Esophagus squamous epithelium (tissue), 5 donors: ENCODE results near the gene LMOD3. TPM values are rescaled to one million over a fixed set of nuclear protein-coding genes. Genes with fewer than 3 reads are reported as not detected.

Source experiments
- DNase-seq: peaks from one replicate; lab custom pipeline; 2025; lab: John Stamatoyannopoulos, UW
- H3K27ac ChIP-seq, 4 donors: fragments of 200-600 bp; sonication (generic); one replicate each; pipeline ENCODE4 v1.5.1; 2016 to 2019; ENCODE audit warnings: mild to moderate bottlenecking in 1 of 4
- H3K27me3 ChIP-seq, 4 donors: fragments of 200-600 bp; sonication (generic); 1 replicate in 3 of 4; 2 replicates in 1 of 4; pipeline versions ENCODE4 v1.5.1 to v1.6.0; 2017 to 2021; ENCODE audit warnings: antibody characterized with exemption in 1 of 4
- H3K36me3 ChIP-seq, 3 donors: fragments of 200-600 bp; sonication (generic); one replicate each; pipeline ENCODE4 v1.5.1; 2016 to 2019
- H3K4me1 ChIP-seq, 3 donors: fragments of 200-600 bp; sonication (generic); one replicate each; pipeline ENCODE4 v1.5.1; 2017 to 2019
- H3K4me3 ChIP-seq, 4 donors: fragments of 200-600 bp; sonication (generic); 1 replicate in 3 of 4; 2 replicates in 1 of 4; pipeline ENCODE4 v1.5.1; 2016 to 2019; ENCODE audit warnings: mild to moderate bottlenecking in 2 of 4, moderate library complexity in 1 of 4
- H3K9me3 ChIP-seq, 3 donors: fragments of 200-600 bp; sonication (generic); one replicate each; pipeline ENCODE4 v1.5.1; 2016 to 2019
- POLR2A ChIP-seq, 4 donors: fragments of 450-650 bp; IDR thresholded peaks; one replicate each; pipeline ENCODE4 v1.6.1; 2017; ENCODE audit warnings: antibody characterized with exemption in 4 of 4, mild to moderate bottlenecking in 4 of 4, moderate library complexity in 3 of 4
- WGBS, 2 donors: methylation state at CpG; one replicate each; pipeline ENCODE4 v1.1.5; 2018; 5-methylcytosine and 5-hydroxymethylcytosine counted together
- intact Hi-C: fragments of 100-400 bp; cut with DNase I; formaldehyde crosslinking; loops from one replicate; pipeline ENCODE4 v1.15.0; 2022
- total RNA-seq, 4 donors: library from RNA; depleted of rRNA; stranded (reverse); fragments of >200 nt; gene quantifications; one replicate each; pipeline ENCODE4 v1.1.0, GENCODE V29; 2016
- TF ChIP-seq, protein P1 (sequence below), 6 experiments: fragments of 450-650 bp in 4 of 6; fragments of 200-600 bp in 2 of 6; sonication (generic) in 2 of 6; IDR thresholded peaks; one replicate each; pipeline ENCODE4 v1.5.1; 2016 to 2019; ENCODE audit warnings: antibody characterized with exemption in 6 of 6, mild to moderate bottlenecking in 4 of 6, moderate library complexity in 4 of 6
- donor health status: DM: yes; HTN: yes; CAD: no.

LMOD3 gene
- total RNA-seq, 4 donors from 2014 or later = under 0.01 TPM; not detected in 3

DNA sequence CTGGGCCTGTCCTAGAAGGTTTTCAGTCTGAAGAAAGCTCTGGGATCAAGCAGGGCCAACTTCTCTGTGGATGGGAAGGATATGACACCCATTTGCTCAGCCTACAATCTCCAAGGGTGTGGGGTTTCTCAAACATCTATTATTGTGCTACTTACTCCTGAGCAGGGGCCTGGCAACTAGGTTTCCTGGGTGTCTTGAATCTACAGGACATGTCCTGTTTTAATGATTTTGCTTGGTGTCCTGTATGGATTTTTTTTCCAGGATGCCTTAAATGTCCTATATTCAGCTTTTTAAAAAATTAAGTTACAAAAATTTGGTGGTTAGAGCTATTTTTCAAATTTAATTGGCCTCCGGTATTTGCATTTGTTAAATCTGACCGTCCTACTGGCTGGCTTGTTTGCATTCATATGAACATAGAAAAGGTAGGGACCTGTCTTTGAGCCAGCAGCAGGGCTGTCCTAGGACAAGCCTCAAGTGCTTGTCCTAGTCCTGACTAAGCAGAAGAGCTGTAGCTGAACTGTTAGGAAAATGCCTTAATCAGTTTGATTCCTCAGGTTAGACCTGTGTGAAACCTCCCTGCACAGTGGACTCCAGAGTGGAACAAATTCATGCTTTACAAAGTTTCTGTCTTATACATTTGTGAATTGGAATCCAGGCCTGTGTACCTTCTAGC lies 40.0 kb upstream of the LMOD3 start:
- no peak for DNase-seq
- Histone ChIP-seq H3K27ac (no peak overlapping the region), H3K4me1 (peaks cover 0 to 3% (median 0%) of the 10 kb centered on the region in 3 donors), H3K27me3 (no peaks in the 10 kb centered on the region), H3K9me3 (no peaks in the 10 kb centered on the region), H3K4me3 (no peak overlapping the region), H3K36me3 (no peaks in the 10 kb centered on the region)
- 76 to 87% methylated on average over 2 of the region's 2 CpGs for WGBS, 2 donors
- intact Hi-C loops = loop anchor here (5.0 to 10.0 kb wide), 2 partner anchors 145 to 502 kb away; no protein-coding TSS in a partner anchor
- TF ChIP-seq, protein P1, sequence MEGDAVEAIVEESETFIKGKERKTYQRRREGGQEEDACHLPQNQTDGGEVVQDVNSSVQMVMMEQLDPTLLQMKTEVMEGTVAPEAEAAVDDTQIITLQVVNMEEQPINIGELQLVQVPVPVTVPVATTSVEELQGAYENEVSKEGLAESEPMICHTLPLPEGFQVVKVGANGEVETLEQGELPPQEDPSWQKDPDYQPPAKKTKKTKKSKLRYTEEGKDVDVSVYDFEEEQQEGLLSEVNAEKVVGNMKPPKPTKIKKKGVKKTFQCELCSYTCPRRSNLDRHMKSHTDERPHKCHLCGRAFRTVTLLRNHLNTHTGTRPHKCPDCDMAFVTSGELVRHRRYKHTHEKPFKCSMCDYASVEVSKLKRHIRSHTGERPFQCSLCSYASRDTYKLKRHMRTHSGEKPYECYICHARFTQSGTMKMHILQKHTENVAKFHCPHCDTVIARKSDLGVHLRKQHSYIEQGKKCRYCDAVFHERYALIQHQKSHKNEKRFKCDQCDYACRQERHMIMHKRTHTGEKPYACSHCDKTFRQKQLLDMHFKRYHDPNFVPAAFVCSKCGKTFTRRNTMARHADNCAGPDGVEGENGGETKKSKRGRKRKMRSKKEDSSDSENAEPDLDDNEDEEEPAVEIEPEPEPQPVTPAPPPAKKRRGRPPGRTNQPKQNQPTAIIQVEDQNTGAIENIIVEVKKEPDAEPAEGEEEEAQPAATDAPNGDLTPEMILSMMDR (IDR thresholded peaks at IDR 0.05) = no peak
- TF ChIP-seq POLR2A (IDR thresholded peaks at IDR 0.05) = no peak

DNA sequence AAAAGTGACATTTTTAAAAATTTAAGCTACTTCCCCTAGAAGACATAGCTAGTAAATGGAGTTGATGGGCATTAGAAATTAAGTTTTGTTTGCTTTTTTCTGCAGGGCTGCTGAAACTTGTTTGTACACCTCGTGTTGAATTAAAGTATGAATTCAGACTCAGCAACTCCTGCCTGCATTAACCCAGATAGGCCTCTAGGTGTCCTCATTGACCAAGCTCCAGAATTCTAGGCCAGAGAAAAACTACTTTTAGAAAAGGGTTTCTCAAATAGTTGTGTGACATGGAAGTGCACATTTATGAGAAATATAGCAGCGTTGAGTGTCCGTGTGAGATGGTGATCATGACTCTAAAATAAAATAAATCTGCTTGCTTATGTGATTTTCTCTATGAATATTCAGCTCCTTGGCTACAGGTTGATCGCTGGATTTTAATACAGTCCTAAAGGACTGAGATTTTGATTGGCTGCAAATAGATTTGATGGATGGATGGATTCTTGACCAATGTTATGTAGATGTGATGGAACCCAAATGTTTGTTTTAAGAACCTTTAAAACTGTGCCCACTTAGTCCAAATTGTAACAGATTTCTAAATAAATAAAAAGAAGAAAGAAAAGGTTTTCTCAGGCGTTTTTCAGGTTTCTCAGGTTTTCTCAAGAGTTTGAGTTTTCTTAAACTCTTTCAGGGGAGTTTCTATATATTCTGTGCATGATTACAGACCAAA lies 39.4 kb upstream of the LMOD3 start:
- intact Hi-C loops = loop anchor here (5.0 to 10.0 kb wide), 2 partner anchors 146 to 503 kb away; no protein-coding TSS in a partner anchor
- no peak overlapping the region for H3K27ac ChIP-seq
- H3K27me3 ChIP-seq = no peaks in the 10 kb centered on the region
- no peaks in the 10 kb centered on the region for H3K4me1 ChIP-seq
- H3K36me3 ChIP-seq = no peaks in the 10 kb centered on the region
- WGBS, 2 donors = 34 to 37% methylated on average over 5 of the region's 5 CpGs
- no peak for DNase-seq
- no peak overlapping the region for H3K4me3 ChIP-seq
- H3K9me3 ChIP-seq = no peaks in the 10 kb centered on the region
- TF ChIP-seq, protein P1 (IDR thresholded peaks at IDR 0.05) = peak; percentile 87 to 98 (median 94)
- no peak for TF ChIP-seq POLR2A (IDR thresholded peaks at IDR 0.05)

DNA sequence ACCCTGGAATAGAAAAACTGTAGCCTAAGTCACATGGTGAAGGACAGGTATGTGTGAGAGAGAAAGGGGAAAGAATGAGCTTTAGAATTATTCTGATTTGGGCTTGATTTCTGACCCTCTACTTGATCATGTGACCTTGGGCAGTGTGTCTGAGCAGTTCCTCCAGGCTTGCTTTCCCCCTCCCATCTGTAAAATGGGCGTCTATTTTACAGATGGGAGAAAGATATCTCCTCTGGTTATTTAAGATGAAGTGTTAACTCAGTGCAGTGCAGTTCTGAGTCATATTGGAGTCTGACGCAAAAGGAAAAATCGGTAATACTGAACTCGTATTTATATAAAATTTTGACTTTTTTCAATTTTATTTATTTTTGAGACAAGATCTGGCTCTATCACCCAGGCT lies 38.1 kb upstream of the LMOD3 start:
- no peaks in the 10 kb centered on the region for H3K9me3 ChIP-seq
- intact Hi-C loops = loop anchor here (5.0 to 10.0 kb wide), 2 partner anchors 147 to 504 kb away; no protein-coding TSS in a partner anchor
- H3K4me1 ChIP-seq = no peaks in the 10 kb centered on the region
- no peak for TF ChIP-seq POLR2A (IDR thresholded peaks at IDR 0.05)
- TF ChIP-seq, protein P1 (IDR thresholded peaks at IDR 0.05) = no peak
- no peaks in the 10 kb centered on the region for H3K36me3 ChIP-seq
- DNase-seq = no peak
- H3K27me3 ChIP-seq = no peaks in the 10 kb centered on the region
- H3K27ac ChIP-seq = no peak overlapping the region
- H3K4me3 ChIP-seq = no peak overlapping the region
- WGBS, 2 donors = 69 to 77% methylated on average over 4 of the region's 4 CpGs

DNA sequence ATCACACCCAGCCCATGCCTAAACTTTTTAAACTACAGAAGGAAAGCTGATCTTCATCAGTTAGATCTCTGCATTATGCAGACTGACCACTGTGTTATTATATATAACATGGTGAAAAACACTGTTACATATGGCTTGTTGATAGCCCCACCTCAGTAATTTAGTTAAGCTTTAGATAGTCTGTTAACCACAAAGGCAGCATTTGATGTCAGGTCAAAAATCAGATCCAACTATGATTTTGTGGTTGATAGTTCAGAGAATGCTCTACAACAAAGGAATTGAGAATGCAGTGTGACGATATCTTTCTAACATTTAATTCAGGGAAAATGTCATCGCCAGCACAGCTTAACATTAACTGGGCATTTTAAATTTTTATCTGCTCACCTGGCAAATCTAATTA lies 37.7 kb upstream of the LMOD3 start:
- TF ChIP-seq POLR2A (IDR thresholded peaks at IDR 0.05) = no peak
- TF ChIP-seq, protein P1 (IDR thresholded peaks at IDR 0.05) = no peak
- Histone ChIP-seq H3K4me3 (no peak overlapping the region), H3K36me3 (no peaks in the 10 kb centered on the region), H3K27me3 (no peaks in the 10 kb centered on the region), H3K9me3 (no peaks in the 10 kb centered on the region), H3K4me1 (no peaks in the 10 kb centered on the region), H3K27ac (no peak overlapping the region)
- 69 to 85% methylated on average over 2 of the region's 2 CpGs for WGBS, 2 donors
- no peak for DNase-seq
- intact Hi-C loops = loop anchor here (5.0 to 10.0 kb wide), 2 partner anchors 147 to 505 kb away; no protein-coding TSS in a partner anchor

DNA sequence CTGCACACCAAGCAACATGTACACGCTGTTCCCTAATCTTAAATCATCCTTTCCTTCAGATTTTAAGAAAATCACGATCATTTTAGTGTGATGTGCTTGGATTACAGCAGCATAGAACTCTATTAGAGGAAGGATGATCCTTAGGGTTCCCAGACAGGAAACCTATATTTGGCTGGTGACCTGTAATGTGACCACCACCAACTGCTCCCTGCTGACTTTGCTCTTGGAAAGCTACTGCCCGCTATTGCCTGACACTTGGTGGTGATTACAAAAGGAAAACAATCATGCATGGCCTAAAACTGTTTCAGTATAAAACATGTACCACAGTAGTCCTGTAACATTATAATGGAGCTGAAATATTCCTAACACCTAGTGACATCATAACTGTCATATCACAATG lies 27.2 kb upstream of the LMOD3 start:
- Histone ChIP-seq H3K4me1 (no peaks in the 10 kb centered on the region), H3K27ac (no peak overlapping the region), H3K36me3 (no peaks in the 10 kb centered on the region), H3K9me3 (no peaks in the 10 kb centered on the region), H3K27me3 (no peaks in the 10 kb centered on the region), H3K4me3 (no peak overlapping the region)
- TF ChIP-seq POLR2A (IDR thresholded peaks at IDR 0.05) = no peak
- TF ChIP-seq, protein P1 (IDR thresholded peaks at IDR 0.05) = no peak
- intact Hi-C loops = no loop called here
- DNase-seq = no peak
- 89 to 98% methylated on average over 3 of the region's 3 CpGs for whole genome bisulfite sequencing, 2 donors
